HG03520 (cell line): ENCODE results near the gene TMEM101.
"Not testable (repeated sequence)": the region's sequence is repeated elsewhere in the genome, so short reads cannot be mapped to it uniquely, and the experiment has no call there.

Experiments
- ATAC-seq: cut with Tn5 transposase; IDR thresholded peaks from one replicate; pipeline ENCODE4 v1.9.1; 2021; ENCODE audit warnings: mild to moderate bottlenecking, moderate library complexity; ENCODE audit not compliant: unreplicated experiment

The TMEM101 gene

DNA sequence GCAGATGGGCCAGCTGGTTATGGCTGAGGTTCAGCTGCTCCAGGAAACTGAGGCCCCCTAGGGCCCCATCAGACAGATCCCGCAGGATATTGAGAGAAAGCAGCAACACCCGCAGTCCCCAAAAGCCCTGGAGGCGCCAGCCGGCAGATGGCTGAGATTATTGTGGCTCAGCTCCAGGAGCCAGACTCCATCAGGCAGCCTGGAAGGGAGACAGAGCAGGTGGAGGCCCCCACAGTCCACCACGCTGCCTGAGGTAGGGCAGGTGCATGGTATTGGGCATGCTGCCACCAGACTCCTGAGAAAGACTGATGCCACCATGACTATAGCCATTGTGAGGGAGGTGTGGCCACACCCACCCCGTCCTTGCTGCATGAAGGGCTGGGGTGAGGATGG is 9.5 kb upstream of the TMEM101 start:
- no peak for ATAC-seq

DNA sequence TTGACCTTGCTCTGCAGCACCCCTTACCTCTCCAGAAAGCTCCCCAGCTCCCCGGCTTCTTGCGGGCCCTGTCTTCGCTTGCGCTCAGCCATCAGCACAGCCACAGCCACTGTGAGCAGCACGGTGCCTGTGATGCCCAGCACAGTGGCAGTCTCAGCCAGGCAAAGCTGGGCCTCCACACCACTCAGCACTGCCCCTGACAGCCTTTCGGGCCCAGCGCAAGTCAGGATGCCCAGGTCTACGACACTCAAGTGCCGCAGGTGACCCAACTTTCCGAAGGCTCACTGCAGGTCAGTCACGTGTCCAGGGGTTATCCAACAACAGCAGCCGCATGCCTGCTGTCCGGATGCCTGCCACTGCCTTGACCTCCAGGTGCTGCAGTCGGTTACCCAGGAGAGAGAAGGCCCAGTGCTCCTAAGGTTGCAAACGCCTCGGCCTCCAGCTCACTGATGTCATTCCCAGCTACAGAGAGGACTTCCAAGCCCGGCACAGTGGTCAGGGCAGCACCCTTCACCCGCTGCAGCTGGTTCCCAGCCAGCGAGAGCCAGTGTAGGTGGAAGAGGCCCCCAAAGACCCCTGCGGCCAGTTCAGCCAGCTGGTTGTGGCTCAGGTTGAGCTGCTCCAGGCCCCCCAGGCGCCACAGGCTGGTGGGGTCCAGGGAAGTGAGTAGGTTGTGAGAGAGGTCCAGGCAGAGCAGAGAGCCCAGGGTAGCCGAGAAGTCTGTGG is 8.9 kb upstream of the TMEM101 start:
- no peak for ATAC-seq

DNA sequence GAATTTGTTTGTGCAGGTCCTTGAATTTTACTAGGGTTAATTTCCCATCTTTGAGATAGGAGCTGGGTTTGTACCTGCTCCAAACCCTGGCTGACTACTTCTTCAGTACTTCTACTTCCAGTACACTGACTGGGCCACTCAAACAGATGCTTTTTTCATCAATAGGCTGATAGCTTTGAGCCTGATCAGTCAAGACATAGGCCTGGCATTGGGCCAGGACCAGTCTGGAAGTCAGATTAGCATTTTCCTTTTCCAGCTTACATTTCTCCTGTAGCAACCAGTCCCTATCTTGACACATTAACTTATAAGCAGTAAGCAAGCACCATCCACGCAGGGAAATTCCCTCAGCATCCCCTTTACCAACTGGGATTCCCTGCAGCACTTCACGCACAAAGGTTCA is 7.5 kb upstream of the TMEM101 start:
- ATAC-seq, result no peak

DNA sequence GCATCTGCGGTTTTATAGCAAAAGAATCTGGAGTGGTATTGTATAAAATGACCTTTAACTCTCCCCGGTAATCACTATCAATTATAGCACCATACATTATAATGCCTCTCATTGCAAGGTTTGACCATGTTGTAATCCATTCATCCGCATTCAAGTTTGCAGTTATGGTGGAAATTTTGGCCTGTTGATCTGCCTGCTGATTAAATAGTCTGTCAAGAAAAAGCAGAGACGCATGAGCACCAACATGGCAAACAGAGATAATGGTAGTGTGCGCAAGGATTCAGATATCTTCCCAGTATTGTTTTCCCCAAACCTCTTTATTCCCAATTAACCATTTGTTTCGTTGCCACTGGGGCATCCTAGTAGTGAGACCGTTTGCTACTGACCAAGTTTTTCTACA is 6.5 kb upstream of the TMEM101 start:
- not testable (repeated sequence) for ATAC-seq

DNA sequence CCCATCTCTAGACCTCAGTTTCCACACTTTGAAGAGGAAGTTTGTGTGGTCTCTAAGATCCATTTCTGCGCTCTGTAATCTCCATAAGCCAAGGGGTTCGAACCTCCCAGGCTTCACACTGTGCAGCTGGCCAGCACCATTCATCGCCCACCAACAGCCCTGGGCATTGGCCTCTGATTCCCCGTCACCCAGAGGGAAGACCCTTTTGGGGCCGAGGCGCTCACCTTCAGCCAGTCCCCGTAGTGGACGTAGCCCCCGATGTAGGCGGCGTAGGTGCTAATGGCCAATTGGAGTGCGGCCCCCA is 678 bp downstream of the TMEM101 start:
- ATAC-seq, result no peak

DNA sequence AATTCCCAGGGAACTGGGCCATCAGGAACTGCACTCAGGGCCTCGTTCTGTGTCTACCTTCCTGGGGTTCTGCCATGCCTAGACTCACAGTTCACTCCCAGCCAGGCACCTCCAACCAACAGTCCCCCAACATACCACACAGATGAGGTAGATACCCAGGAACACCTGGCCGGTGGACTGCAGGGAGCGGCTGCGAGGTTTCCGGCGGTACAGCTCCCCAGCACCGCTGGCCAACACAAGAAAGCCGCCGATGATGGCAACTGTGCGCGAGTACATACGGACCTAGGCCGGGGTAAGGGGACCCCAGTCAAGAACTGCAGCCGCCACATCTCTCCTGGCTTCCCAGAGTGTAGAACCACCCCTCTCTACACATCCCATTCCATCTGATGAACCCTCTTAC is 1.9 kb downstream of the TMEM101 start:
- no peak for ATAC-seq

DNA sequence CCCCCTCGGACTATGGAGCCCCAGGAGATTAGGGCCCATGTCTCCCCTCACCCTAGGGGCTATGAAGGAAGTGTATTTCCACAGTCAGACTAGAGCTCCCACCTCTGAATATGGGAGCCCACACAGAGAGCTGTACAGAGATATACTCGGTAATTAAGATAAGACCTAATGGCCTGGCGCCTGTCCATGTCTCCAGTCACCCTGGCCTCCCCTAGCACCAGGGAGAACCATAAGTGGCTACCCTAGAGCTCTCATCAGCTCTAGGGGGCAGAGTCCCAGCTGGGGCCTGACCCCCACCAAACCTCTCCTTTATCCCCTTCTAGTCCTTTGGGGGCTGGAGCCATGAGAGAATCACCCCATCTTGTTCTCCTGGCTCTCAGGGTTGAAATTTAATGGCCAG is 2.4 kb downstream of the TMEM101 start:
- ATAC-seq, result no peak

DNA sequence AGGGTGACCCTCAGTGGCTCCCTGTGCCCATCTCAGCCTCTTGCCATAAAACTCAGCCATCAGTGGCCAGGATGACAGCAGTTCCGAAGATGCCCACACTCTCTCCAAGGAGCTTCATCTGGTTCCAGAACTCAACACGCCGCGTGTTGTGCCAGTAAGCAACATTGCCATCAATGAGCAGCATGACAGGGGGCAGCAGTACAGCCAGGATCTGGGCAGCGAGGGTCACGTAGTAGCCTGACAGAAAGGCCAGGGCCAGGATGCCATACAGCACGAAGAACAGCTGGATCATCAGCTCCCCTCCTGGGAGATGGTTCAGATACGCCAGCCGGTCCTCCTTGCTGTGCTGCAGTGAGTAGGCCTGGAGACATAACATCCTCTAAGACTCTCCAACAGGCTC is 2.9 kb downstream of the TMEM101 start:
- ATAC-seq, result no peak

DNA sequence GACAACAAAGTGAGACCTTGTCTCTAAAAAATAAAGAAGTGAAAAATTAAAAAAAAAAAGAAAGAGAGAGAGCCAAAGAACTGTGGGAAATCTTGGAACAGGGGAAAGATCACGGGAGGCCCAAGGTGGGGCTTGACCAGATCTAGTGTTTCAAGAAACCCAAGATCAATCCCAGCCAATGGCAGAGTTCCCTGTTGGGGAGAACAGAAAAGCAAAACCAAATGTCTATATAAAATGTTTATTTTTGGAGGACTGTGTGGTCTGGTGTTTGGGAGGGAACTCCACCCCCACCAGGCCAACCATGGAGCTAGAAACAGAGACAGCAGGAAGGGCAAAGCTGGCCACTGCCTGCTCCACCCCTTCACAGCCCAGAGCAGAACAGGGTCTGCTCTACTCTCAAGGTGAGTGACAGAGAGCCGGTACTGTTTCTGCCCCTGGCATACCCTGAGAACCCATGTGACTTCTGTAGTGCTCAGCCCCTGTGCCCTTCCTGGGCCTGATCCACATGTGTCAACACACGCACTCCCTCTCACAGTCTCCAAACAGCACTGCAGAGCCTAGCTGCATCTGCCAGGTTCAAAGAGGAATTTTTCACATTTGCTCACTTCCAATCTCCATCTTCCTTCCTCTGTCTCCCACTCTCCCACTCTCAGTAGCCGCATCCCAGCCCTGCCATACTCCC is 3.7 kb downstream of the TMEM101 start:
- ATAC-seq, result no peak

DNA sequence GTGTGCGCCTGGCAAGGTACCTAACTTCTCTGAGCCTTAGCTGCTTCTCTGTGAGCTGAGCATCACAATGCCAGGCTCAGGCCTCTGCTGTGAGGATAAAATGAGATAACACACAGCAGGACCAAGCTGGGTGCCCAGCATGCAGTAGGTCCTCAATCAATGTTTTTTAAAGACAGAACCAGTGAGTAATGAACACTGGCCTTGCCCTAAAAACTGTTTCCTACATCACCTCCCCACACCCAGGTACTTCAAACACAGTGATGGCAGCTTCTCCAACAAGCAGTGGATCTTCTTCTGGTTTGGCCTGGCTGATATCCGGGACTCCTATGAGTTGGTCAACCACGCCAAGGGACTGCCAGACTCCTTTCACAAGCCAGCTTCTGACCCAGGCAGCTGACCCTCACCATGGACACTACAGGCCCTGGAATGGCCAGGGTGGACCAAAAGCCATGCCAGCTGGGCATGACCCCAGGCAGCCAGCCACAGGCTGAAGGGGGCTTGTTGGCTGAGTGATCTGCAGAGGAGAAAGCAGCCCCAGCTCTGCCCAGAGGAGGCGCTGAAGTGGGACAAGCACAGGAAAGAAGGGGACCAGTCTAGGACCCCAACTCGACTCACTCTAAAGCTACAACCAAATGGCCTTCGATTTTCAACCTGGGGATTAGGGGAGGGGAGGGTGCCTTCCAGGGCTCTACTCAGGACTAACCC is 6.4 kb downstream of the TMEM101 start:
- ATAC-seq, result no peak

DNA sequence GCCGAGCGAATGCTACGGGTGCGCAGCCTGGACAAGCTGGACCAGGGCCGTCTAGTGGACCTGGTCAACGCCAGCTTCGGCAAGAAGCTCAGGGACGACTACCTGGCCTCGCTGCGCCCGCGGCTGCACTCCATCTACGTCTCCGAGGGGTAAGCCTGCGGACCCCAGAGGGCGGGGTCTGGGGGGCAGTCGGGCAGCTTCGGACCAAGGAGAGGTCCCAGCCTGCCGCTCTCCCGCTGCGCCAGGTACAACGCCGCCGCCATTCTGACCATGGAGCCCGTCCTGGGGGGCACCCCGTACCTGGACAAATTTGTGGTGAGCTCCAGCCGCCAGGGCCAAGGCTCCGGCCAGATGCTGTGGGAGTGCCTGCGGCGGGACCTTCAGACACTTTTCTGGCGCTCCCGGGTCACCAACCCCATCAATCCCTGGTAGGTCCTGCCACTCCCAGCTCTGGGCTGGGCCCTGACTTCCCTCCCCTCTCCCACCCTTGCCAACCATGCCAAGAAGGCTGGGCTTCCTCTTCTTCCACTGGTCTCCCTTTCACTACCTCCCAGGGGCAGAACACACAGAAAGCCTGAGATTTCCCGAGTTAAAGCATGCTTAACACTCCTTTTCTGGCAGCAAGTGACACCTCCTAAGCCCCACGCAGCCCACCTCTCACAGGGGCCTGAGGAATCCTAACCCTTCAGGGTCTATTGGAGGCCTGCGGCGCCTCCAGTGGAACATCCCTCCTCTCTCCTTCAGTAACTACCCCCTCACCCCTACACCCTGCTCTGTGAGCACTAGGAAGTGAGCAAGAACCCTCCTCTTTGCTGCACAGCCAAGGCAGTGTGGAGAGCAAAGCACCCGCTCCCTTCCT is 7.2 kb downstream of the TMEM101 start:
- peak; percentile 6 for ATAC-seq

DNA sequence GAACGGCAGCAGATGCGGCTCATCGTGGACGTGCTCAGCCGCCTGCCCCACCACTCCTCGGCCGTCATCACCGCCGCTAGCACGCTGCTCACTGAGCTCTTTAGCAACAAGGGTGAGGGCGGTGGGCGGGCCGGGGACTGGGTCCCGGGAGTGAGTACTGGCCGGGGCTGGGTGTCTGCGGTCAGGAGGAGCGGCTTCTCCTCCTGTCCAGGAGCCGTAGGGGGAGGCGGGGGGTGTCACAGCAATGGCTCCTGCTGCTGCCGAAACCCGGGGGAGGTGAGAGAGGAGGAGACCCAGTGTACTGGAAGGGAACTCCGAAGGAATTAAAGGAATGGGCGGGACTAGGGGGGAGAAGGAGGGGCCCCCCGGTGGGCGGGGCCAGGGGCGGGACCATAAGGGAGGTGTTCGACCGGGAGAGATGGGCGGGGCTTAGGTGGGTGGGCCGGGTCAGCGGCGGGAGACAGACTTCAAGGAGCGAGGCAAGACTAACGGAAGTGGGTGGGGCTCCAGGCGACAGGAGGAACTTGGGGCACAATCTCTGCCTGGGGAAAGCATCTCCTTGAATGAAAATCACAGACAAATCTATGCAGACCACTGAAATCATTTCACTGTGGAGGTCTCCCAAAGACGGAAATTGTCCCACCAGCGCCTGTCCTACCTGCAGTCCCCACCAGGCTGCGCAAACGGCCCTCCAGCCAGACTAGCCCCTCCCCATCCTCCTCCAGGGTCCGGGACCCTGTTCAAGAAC is 8.0 kb downstream of the TMEM101 start:
- ATAC-seq, result peak; percentile 66

DNA sequence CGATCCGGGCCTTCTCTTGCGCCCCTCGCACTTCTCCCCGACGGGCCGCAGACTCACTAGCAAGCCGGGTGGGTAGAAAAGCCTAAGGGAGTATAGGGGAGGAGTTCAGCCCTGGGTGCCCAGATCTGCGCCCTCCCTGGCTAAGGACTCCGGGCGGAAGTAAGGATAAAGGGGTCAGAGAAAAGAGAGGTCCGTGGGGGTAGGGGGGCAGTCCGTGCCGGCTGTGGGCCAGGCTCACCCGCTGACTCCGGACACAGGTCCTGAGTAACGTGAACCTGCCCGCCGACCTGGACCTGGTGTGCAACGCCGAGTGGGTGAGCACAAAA is 8.5 kb downstream of the TMEM101 start:
- ATAC-seq, result no peak

DNA sequence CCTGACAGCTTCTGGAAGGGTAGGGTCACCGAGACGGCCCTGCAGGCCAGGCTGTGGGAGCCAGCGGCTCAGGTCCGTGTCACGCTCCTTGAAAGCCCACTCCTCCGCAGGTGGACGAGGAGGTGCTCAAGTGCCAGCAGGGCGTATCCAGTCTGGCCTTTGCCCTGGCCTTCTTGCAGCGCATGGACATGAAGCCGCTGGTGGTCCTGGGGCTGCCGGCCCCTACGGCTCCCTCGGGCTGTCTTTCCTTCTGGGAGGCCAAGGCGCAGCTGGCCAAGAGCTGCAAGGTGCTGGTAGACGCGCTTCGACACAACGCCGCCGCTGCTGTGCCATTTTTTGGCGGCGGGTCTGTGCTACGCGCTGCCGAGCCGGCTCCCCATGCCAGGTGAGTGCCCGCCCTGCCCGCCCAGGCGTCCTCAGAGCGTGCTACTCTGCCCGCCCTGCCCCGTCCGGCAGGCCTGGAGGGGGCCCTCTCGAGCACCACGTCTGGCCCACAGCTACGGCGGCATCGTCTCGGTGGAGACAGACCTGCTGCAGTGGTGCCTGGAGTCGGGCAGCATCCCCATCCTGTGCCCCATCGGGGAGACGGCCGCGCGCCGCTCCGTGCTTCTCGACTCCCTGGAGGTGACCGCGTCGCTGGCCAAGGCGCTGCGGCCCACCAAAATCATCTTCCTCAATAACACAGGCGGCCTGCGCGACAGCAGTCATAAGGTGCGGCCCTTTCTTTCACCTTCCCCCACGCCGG is 9.1 kb downstream of the TMEM101 start:
- ATAC-seq, result no peak

DNA sequence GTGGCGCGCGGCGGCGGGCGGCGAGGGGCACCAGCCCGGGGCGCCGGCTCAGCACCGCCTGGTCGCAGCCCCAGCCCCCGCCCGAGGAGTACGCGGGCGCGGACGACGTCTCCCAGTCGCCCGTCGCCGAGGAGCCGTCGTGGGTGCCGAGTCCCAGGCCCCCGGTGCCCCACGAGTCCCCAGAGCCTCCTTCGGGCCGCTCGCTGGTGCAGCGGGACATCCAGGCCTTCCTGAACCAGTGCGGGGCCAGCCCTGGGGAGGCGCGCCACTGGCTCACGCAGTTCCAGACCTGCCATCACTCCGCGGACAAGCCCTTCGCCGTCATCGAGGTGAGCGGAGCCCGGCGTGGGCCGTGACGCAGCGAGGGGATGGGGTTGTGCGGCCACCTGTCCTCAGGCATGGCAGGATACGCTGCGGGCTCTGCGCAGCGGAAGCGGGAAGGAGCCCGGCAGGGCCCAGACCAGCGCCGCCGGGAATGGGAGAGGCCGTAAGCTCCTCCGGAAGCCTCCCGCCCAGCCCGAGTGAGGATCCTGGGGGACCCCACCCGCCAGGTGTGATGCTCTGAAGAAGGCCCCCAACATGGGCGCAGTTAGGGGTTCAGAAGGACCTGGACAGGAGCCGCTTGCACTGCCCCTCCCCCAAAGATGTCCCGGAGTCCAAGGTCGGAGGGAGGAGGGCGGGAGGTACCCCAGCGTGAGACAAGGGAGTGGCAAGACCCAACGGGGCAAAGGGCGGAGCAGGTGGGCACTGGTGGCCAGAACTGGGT is 9.8 kb downstream of the TMEM101 start:
- no peak for ATAC-seq

DNA sequence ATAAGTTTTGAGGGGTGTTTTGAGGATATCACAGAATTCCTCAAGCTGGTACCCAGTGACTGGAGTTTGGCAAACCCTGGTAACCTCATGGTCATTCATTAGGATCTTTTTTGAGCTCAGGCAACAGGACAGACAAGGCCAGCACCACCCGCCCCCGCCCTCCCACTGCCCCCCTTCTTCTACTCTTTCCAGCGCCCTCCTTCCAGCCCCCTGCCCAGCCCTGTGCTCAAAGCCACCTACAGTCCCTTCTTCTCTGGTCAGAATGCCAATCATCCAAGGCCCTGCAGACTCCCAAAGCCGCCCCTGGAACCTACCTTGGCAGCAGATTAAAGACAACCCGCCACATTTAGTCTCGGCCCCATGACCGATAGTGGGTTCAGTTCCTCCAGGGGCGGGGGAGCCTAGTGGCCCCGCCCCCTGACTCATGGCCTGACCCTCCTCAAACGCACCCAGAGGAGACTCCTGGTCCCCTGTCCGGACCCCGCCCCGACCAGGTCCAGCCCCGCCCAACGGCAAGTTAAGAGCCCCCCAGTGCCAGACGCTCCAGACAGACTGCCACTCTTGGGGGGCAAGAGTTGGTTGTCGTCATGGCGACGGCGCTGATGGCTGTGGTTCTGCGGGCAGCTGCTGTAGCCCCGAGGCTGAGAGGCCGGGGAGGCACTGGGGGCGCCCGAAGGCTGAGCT is 10.5 kb downstream of the TMEM101 start, which contains the start of gene NAGS:
NAGS (plus strand) TSS at position 546 of the 684 bp plus-strand sequence; CDS start at position 588, 42 bp downstream.
- no peak for ATAC-seq

DNA sequence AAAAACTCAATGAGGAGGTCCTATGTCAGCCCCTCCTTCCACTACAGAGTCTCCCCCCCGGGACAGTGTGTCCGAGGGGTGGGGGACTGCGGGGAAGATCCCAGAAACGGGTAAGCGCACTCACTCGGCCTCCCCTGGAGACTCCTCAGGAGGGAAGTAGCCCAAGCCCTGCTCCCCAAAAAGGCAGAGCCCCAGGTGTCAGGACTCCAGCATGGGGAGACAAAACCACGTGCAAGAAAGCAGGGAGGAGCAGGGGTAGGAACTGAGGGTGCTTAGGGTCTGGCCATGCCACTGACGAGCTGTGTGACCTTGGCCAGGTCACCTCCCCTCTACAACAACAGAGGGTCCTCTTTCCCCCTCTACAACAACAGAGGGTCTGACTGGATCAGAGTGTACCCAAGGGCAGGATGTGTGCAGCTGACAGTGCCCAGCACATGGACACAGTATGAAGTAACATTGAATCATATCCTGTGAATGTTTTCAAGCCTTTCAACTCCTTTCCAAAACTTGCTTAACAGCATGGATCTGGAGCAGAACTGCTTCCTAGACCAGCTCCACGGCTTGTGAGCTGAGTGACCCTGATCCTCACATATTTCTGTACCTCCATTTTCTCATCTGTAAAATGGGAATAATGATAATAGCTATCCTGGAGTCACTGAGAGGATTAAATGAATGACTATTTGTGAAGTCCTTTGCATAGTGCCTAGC is 12.5 kb downstream of the TMEM101 start:
- ATAC-seq, result no peak

DNA sequence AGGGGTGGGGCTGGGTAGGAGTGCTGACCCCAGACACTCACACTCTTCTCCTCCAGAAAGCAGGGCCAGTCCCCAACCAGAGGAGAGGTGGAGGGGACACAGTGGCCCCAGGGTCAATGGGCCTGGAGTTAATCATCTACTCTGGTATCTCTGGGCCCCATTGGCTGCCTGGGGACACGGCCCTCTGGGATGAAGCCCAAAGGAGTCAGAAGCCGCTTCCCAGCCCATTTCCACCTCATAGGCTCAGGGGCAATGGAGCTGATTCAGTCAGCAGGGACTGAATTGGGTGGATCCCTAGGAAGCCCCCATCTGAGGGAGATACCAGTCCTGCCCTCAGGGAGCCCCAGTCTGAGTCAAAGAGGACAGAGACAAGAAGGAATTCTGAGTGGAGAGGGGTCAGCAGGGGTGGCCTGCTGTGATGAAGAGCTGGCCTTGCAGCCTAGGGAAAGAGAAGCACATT is 13.3 kb downstream of the TMEM101 start:
- ATAC-seq, result no peak
